Endothelial cell of umbilical vein (primary cell): ENCODE data around the gene GNB1L. TPM values are rescaled to one million over a fixed set of nuclear protein-coding genes. Genes with fewer than 3 reads are reported as not detected.

ENCODE experiments used
- BruUV-seq: library from RNA; stranded (reverse); fragments of 400-500 nt; replicated peaks from 2 replicates; lab custom pipeline; 2021; lab: Mats Ljungman, UMichigan
- CTCF ChIA-PET: fragments of 300-600, 350-600 bp; sonication (Branson Sonifier 250); formaldehyde crosslinking; loops from one replicate; lab custom pipeline; 2021; ENCODE audit warnings: antibody characterized with exemption, inconsistent platforms; lab: Charles Lee
- POLR2A ChIA-PET: fragments of 300-600, 350-600 bp; sonication (Branson Sonifier 250); formaldehyde crosslinking; loops from one replicate; lab custom pipeline; 2021; ENCODE audit warnings: antibody characterized with exemption, inconsistent platforms; lab: Charles Lee
- DNase-seq: peaks from one replicate; pipeline ENCODE4 v3.0.0-alpha.2; 2011; ENCODE audit warnings: low read depth, low spot score
- FAIRE-seq: peaks from 2 replicates; lab custom pipeline; 2011; peaks lifted over from hg19 to GRCh38; lab: Jason Lieb, UNC
- H2AFZ ChIP-seq: 2 replicates; pipeline ENCODE4 v1.6.0; 2012; ENCODE audit warnings: low read depth, low read length, control low read depth, inconsistent platforms
- H3K27ac ChIP-seq: 2 replicates; pipeline ENCODE4 v1.5.1; 2011; ENCODE audit warnings: low read depth, mild to moderate bottlenecking, control low read depth, low read length, moderate library complexity; ENCODE audit not compliant: insufficient read depth
- H3K27me3 ChIP-seq, 2 experiments: 2 replicates each; pipeline versions ENCODE4 v1.6.0 to v1.6.1; 2011; ENCODE audit warnings: low read length in 2 of 2, mixed read lengths in 1 of 2; ENCODE audit not compliant: control insufficient read depth in 2 of 2, insufficient read depth in 2 of 2
- H3K36me3 ChIP-seq, 2 experiments: 2 replicates in 1 of 2; 3 replicates in 1 of 2; pipeline ENCODE4 v1.5.1; 2011; ENCODE audit warnings: low read length in 2 of 2, mild to moderate bottlenecking in 1 of 2, moderate library complexity in 1 of 2; ENCODE audit not compliant: control insufficient read depth in 2 of 2, insufficient read depth in 2 of 2; ENCODE audit errors: extremely low read depth in 1 of 2
- H3K4me1 ChIP-seq: 3 replicates; pipeline ENCODE4 v1.5.1; 2011; ENCODE audit warnings: mild to moderate bottlenecking, low read length; ENCODE audit not compliant: control insufficient read depth, insufficient read depth; ENCODE audit errors: extremely low read depth
- H3K4me2 ChIP-seq: 2 replicates; pipeline ENCODE4 v1.6.1; 2011; ENCODE audit warnings: low read length, control low read depth, mixed read lengths; ENCODE audit not compliant: insufficient read depth
- H3K4me3 ChIP-seq, 3 experiments: fragments of 200-600 bp in 1 of 3; sonication (generic), shearing (Covaris generic) in 1 of 3; replicated peaks in 1 of 3; 2 replicates each; pipeline ENCODE4 v1.5.1; 2011 to 2016; ENCODE audit warnings: control low read depth in 3 of 3, low read length in 3 of 3, mild to moderate bottlenecking in 2 of 3, inconsistent platforms in 1 of 3, low read depth in 1 of 3, moderate library complexity in 1 of 3; ENCODE audit not compliant: insufficient read depth in 1 of 3
- H3K79me2 ChIP-seq: 2 replicates; pipeline ENCODE4 v1.6.0; 2012; ENCODE audit warnings: low read length, inconsistent platforms; ENCODE audit not compliant: control insufficient read depth, insufficient read depth
- H3K9ac ChIP-seq: replicated peaks from 2 replicates; pipeline ENCODE3; 2011; ENCODE audit warnings: low read length, control low read depth; ENCODE audit not compliant: insufficient read depth; ENCODE audit errors: extremely low read depth
- H3K9me1 ChIP-seq: replicated peaks from 3 replicates; pipeline ENCODE4 v1.6.0; 2011; ENCODE audit warnings: mild to moderate bottlenecking, low read length; ENCODE audit not compliant: control insufficient read depth, insufficient read depth; ENCODE audit errors: extremely low read depth
- H3K9me3 ChIP-seq: replicated peaks from 2 replicates; pipeline ENCODE4 v1.5.1; 2012; ENCODE audit warnings: low read length, inconsistent platforms; ENCODE audit not compliant: control insufficient read depth, insufficient read depth
- H4K20me1 ChIP-seq: replicated peaks from 2 replicates; pipeline ENCODE3; 2011; ENCODE audit warnings: mild to moderate bottlenecking, low read length; ENCODE audit not compliant: control insufficient read depth, insufficient read depth; ENCODE audit errors: extremely low read depth
- EZH2 ChIP-seq: IDR thresholded peaks from 2 replicates; pipeline ENCODE4 v1.6.1; 2012; ENCODE audit warnings: borderline replicate concordance, low read depth, mild to moderate bottlenecking, moderate library complexity, low read length, inconsistent platforms; ENCODE audit not compliant: severe bottlenecking
- FOS ChIP-seq: IDR thresholded peaks from 2 replicates; pipeline ENCODE4 v1.6.1; 2011; ENCODE audit warnings: mild to moderate bottlenecking, low read length, moderate library complexity, borderline replicate concordance; ENCODE audit not compliant: insufficient read depth
- GATA2 ChIP-seq: IDR thresholded peaks from 2 replicates; pipeline ENCODE4 v1.7.0; 2011; ENCODE audit warnings: low read depth, mild to moderate bottlenecking, moderate library complexity, mixed read lengths, low read length; ENCODE audit not compliant: insufficient read length, insufficient read depth
- JUN ChIP-seq: IDR thresholded peaks from 2 replicates; pipeline ENCODE4 v1.6.1; 2011; ENCODE audit warnings: borderline replicate concordance, low read depth; ENCODE audit not compliant: insufficient read length, insufficient read depth
- MYC ChIP-seq: IDR thresholded peaks from one replicate; pipeline ENCODE4 v1.6.1; 2011; ENCODE audit warnings: mild to moderate bottlenecking, low read depth, low read length
- POLR2A ChIP-seq: IDR thresholded peaks from 2 replicates; pipeline ENCODE4 v1.6.1; 2012; ENCODE audit warnings: low read depth, mild to moderate bottlenecking, control low read depth, low read length
- POLR2AphosphoS5 ChIP-seq: IDR thresholded peaks from 2 replicates; pipeline ENCODE4 v1.6.1; 2012; ENCODE audit warnings: low read depth, mild to moderate bottlenecking, control low read depth, low read length, moderate library complexity; ENCODE audit not compliant: insufficient read depth
- dilution Hi-C: fragments of 300-500 bp; cut with MboI; formaldehyde crosslinking; loops from one replicate; pipeline ENCODE4 v1.15.0; 2019; ENCODE audit warnings: low sequenced_read_pairs; ENCODE audit not compliant: extremely low pct_ligation_motif_present
- intact Hi-C: fragments of 100-400 bp; cut with micrococcal nuclease; formaldehyde crosslinking; loops from one replicate; pipeline ENCODE4 v1.10.0; 2022
- polyA plus RNA-seq, 4 experiments: library from polyadenylated mRNA; depleted of rRNA in 3 of 4; stranded (reverse) in 3 of 4; unstranded in 1 of 4; fragments of >200 nt; gene quantifications; 2 replicates each; pipeline versions ENCODE4 v1.2.1 to v1.2.3, GENCODE V29; 2011 to 2012; ENCODE audit warnings: missing spikeins in 1 of 4
- total RNA-seq: library from RNA; stranded (reverse); gene quantifications from 2 replicates; pipeline ENCODE4 v1.2.3, GENCODE V29; 2021
- TF ChIP-seq, protein P1 (sequence below): IDR thresholded peaks from 2 replicates; pipeline ENCODE4 v1.6.1; 2011; ENCODE audit not compliant: insufficient read depth, insufficient read length

The GNB1L gene
- total and polyA plus RNA-seq, 2 donors (not counting 3 experiments of a cell fraction or from before 2014, with no cell fraction given) = 5.4 to 5.9 TPM

DNA sequence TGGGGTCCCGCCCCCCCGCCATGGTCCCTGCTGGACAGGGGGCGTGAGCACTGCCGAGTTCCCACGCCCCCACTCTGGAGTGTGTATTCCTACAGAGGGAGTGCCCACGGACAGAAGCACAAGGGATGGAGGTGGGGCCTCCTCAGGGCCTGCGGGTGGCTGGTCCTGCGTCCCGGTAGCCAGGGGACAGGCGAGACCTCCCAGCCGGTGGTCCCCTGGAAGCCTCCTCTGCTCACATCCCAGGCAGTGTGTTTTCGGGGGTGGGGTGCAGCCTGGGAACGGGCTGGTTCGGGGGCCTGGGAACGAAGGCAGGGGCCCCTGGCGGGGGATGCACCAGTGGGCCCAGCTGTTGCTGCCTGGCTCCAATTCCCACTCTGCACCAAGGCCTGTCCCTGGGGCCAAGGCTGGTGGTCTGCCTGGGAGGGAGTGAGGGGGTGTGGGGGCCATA is 115.2 kb downstream of the GNB1L start:
- Histone ChIP-seq H3K36me3 (no peaks in the 10 kb centered on the region), H3K4me3 (no peak overlapping the region), H4K20me1 (no peaks in the 10 kb centered on the region), H3K79me2 (no peaks in the 10 kb centered on the region), H2AFZ (no peak overlapping the region), H3K4me2 (no peak overlapping the region), H3K27ac (no peak overlapping the region), H3K9me1 (no peaks in the 10 kb centered on the region), H3K9ac (no peak overlapping the region), H3K4me1 (no peaks in the 10 kb centered on the region), H3K9me3 (no peaks in the 10 kb centered on the region), H3K27me3 (no peaks in the 10 kb centered on the region)
- FAIRE-seq = no peak
- intact Hi-C loops (no loop called here), dilution Hi-C loops (no loop called here)
- no TSS peak for BruUV-seq
- ChIA-PET POLR2A (no interaction called here), CTCF (interaction anchor here (1.1 to 2.4 kb wide), 2 partner anchors 9 to 171 kb away, joined by 5 to 13 read pairs; no protein-coding TSS in a partner anchor)
- no peak for DNase-seq
- no peak for TF ChIP-seq POLR2A
- no peak for TF ChIP-seq GATA2
- no peak for TF ChIP-seq FOS
- TF ChIP-seq MYC = no peak
- TF ChIP-seq, protein P1, sequence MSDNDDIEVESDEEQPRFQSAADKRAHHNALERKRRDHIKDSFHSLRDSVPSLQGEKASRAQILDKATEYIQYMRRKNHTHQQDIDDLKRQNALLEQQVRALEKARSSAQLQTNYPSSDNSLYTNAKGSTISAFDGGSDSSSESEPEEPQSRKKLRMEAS = no peak
- TF ChIP-seq JUN = no peak
- TF ChIP-seq POLR2AphosphoS5 = no peak
- no peak for TF ChIP-seq EZH2
